Bronchial epithelial cell (primary cell): ENCODE measurements around the gene SLC16A8. TPM values are rescaled to one million over a fixed set of nuclear protein-coding genes. Genes with fewer than 3 reads are reported as not detected.

ENCODE experiments used
- DNase-seq: peaks from one replicate; pipeline ENCODE4 v3.0.0-alpha.2; 2010; ENCODE audit warnings: low read depth
- FAIRE-seq: peaks from 2 replicates; lab custom pipeline; 2011; peaks lifted over from hg19 to GRCh38; lab: Jason Lieb, UNC
- H3K27me3 ChIP-seq: 2 replicates; pipeline ENCODE4 v1.5.1; 2011; ENCODE audit warnings: low read length; ENCODE audit not compliant: control insufficient read depth, insufficient read depth
- H3K36me3 ChIP-seq: 2 replicates; pipeline ENCODE4 v1.5.1; 2011; ENCODE audit warnings: low read length; ENCODE audit not compliant: control insufficient read depth, insufficient read depth
- H3K4me3 ChIP-seq: 2 replicates; pipeline ENCODE4 v1.5.1; 2011; ENCODE audit warnings: mild to moderate bottlenecking, low read depth, low read length, control low read depth
- CTCF ChIP-seq: IDR thresholded peaks from 2 replicates; pipeline ENCODE4 v1.5.1; 2011; ENCODE audit warnings: mild to moderate bottlenecking, moderate library complexity, low read length, control low read depth, inconsistent platforms; ENCODE audit not compliant: insufficient read depth, severe bottlenecking
- total RNA-seq: library from RNA; depleted of rRNA; stranded (reverse); fragments of >200 nt; gene quantifications from 2 replicates; pipeline ENCODE4 v1.2.1, GENCODE V29; 2014

The SLC16A8 gene
- total RNA-seq, 1 donor from 2014 or later, result 0.26 TPM

- DNase-seq (no peak), FAIRE-seq (no peak)
- Histone ChIP-seq H3K36me3 (peaks cover 25% of the 10 kb centered on the region), H3K4me3 (no peak overlapping the region), H3K27me3 (no peaks in the 10 kb centered on the region)
- TF ChIP-seq CTCF, result no peak
Observed at GRCh38 chr22:38073150-38074130, 10.5 kb downstream of the SLC16A8 start.

- H3K36me3 ChIP-seq, result peaks cover 27% of the 10 kb centered on the region
- FAIRE-seq (no peak), DNase-seq (no peak)
- H3K27me3 ChIP-seq, result no peaks in the 10 kb centered on the region
- no peak overlapping the region for H3K4me3 ChIP-seq
- TF ChIP-seq CTCF, result no peak
Observed at GRCh38 chr22:38072322-38073149, 11.4 kb downstream of the SLC16A8 start.

- FAIRE-seq, result no peak
- H3K27me3 ChIP-seq, result no peaks in the 10 kb centered on the region
Observed at GRCh38 chr22:38071421-38072321, 12.3 kb downstream of the SLC16A8 start.

GRCh38 chr22:38070250-38070921 is 13.6 kb downstream of the SLC16A8 start:
- FAIRE-seq (no peak), DNase-seq (no peak)
- H3K27me3 ChIP-seq, result no peaks in the 10 kb centered on the region
- no peak for TF ChIP-seq CTCF
- peaks cover 37% of the 10 kb centered on the region for H3K36me3 ChIP-seq
- H3K4me3 ChIP-seq, result no peak overlapping the region

More at GRCh38 chr22:38071421-38072321, 12.3 kb downstream of the SLC16A8 start:
- no peak overlapping the region for H3K4me3 ChIP-seq
- peaks cover 28% of the 10 kb centered on the region for H3K36me3 ChIP-seq
- DNase-seq, result no peak
- no peak for TF ChIP-seq CTCF
